Activated CD8-positive, alpha-beta memory T cell treated with anti-CD3 and anti-CD28 coated beads, Interleukin-2, amount 10 ng/mL, durations not matched to agents 7 days and 5 days (primary cell): ENCODE measurements around the gene SIM1. TPM values are rescaled to one million over a fixed set of nuclear protein-coding genes. Genes with fewer than 3 reads are reported as not detected.

Experiments
- ATAC-seq: fragments of 150-1000 bp; cut with Tn5 transposase; one replicate; pipeline ENCODE4 v1.10.0; 2021; ENCODE audit warnings: moderate library complexity
- CTCF ChIA-PET: fragments of 350-600 bp; sonication (Branson Sonifier 250); formaldehyde crosslinking; loops from one replicate; lab custom pipeline; 2021; ENCODE audit warnings: antibody characterized with exemption; lab: Charles Lee
- DNase-seq: peaks from one replicate; pipeline ENCODE4 v3.0.0-alpha.2; 2020
- H3K27ac Mint-ChIP-seq: one replicate; pipeline ENCODE4 v1.8.0; 2021; ENCODE audit warnings: mild to moderate bottlenecking, mixed read lengths
- H3K27me3 Mint-ChIP-seq: one replicate; pipeline ENCODE4 v1.8.0; 2021; ENCODE audit warnings: mixed read lengths
- H3K36me3 Mint-ChIP-seq: one replicate; pipeline ENCODE4 v1.8.0; 2021; ENCODE audit warnings: mild to moderate bottlenecking, mixed read lengths
- H3K4me1 Mint-ChIP-seq: one replicate; pipeline ENCODE4 v1.8.0; 2021; ENCODE audit warnings: mixed read lengths
- H3K4me3 Mint-ChIP-seq: one replicate; pipeline ENCODE4 v1.8.0; 2021; ENCODE audit warnings: mild to moderate bottlenecking, moderate library complexity, mixed read lengths
- H3K9me3 Mint-ChIP-seq: one replicate; pipeline ENCODE4 v1.8.0; 2022; ENCODE audit warnings: low read depth, mixed read lengths
- total RNA-seq, 2 experiments: library from RNA; stranded (reverse); gene quantifications; one replicate each; pipeline ENCODE4 v1.2.3, GENCODE V29; 2021

SIM1 gene, protein sequence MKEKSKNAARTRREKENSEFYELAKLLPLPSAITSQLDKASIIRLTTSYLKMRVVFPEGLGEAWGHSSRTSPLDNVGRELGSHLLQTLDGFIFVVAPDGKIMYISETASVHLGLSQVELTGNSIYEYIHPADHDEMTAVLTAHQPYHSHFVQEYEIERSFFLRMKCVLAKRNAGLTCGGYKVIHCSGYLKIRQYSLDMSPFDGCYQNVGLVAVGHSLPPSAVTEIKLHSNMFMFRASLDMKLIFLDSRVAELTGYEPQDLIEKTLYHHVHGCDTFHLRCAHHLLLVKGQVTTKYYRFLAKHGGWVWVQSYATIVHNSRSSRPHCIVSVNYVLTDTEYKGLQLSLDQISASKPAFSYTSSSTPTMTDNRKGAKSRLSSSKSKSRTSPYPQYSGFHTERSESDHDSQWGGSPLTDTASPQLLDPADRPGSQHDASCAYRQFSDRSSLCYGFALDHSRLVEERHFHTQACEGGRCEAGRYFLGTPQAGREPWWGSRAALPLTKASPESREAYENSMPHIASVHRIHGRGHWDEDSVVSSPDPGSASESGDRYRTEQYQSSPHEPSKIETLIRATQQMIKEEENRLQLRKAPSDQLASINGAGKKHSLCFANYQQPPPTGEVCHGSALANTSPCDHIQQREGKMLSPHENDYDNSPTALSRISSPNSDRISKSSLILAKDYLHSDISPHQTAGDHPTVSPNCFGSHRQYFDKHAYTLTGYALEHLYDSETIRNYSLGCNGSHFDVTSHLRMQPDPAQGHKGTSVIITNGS
- under 1 TPM in 1 of 2 experiments, not detected in 1; 0.07 TPM for total RNA-seq

DNA sequence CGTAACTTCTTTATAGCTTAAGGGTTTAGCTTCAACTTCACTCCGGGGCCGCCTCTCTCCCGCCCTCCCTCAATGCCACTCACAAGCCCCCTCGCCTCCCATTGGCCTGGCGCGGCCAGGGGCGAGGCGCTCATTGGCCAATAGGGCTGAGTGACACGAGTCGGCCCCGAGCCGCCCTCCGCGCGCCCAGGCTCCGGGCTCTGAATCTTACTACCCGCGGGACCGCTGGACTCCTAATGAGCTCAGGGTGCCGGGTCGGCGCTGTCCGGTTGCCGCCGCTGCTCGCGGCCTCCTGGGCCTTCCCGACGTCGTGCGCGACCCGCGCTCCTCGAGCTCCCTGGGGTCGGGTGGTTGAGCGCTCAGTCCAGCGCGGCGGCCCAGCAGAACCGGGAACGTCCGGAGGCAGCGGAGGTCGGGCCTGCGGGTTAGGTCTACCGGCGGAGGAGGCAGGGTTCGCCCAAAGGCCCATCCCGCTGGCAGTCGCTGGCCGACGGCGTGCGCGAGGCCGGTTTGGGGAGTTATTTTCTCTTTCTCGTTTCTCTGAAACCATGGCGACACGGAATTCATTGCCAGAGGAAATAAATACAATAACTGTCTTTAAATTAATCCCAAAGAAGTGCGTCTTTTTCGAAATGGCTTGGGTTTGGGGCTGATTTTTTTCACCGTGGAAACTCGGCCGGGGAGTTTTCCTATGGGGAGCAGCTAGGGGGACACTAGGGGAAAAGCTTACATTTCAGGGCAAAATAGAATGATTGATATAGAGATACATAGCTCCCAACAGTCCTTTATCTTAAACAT lies at the start of gene SIM1:
TSS of gene SIM1 (minus strand) at position 19 of the 798 bp plus-strand sequence. CDS start 1,453 bp downstream, outside the sequence.
- peaks cover 16% of the 10 kb centered on the region for H3K36me3 Mint-ChIP-seq
- H3K4me1 Mint-ChIP-seq, result peaks cover 29% of the 10 kb centered on the region
- H3K27me3 Mint-ChIP-seq, result peaks cover 90% of the 10 kb centered on the region
- no peaks in the 10 kb centered on the region for H3K9me3 Mint-ChIP-seq
- peak within 1 kb of the TSS; percentile 68 for H3K27ac Mint-ChIP-seq
- ATAC-seq, result peak; percentile 51
- no peak for DNase-seq
- peak within 1 kb of the TSS; percentile 11 for H3K4me3 Mint-ChIP-seq
- CTCF ChIA-PET, result interaction anchor here (2.3 to 2.5 kb wide), 2 partner anchors 9 to 21 kb away, joined by 5 to 9 read pairs; no protein-coding TSS in a partner anchor

DNA sequence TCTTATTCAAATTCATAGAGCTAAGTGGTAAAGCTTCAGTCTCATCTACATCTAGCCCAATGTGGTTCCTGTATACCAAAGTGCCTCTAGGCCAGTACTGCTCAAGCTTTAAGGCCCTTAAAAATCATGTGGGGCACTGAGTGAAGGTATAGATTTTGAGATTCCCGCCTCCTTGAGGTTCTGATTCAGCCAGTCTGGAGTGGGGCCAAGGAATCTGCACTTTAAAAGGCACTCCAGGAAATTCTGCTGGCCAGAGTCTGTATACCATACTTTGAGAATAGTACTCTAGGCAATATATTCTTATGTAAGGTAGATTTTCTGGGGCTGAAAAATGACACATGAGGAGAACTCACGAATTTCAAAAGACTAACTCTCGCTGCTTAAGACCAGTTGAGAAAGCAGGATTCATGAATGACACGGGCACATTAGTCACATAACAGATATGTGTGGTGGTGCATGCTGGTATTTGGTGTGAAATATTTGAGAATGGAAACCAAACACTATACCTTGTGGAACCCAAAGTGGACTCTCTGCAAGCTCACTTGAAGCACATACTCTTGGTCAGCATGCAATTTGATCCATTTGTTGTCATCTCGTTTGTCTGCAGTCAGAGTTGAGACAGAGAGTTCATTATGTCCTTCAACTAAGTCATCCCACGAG lies 47.6 kb upstream of the SIM1 start:
- Mint-ChIP-seq H3K4me3 (no peak overlapping the region), H3K27ac (no peak overlapping the region), H3K4me1 (peaks cover 2% of the 10 kb centered on the region), H3K36me3 (peaks cover 43% of the 10 kb centered on the region), H3K27me3 (no peaks in the 10 kb centered on the region), H3K9me3 (no peaks in the 10 kb centered on the region)
- CTCF ChIA-PET, result interaction anchor here (0.6 to 0.7 kb wide), 2 partner anchors 214 to 645 kb away, joined by 3 read pairs; no protein-coding TSS in a partner anchor
- DNase-seq (no peak), ATAC-seq (no peak)

DNA sequence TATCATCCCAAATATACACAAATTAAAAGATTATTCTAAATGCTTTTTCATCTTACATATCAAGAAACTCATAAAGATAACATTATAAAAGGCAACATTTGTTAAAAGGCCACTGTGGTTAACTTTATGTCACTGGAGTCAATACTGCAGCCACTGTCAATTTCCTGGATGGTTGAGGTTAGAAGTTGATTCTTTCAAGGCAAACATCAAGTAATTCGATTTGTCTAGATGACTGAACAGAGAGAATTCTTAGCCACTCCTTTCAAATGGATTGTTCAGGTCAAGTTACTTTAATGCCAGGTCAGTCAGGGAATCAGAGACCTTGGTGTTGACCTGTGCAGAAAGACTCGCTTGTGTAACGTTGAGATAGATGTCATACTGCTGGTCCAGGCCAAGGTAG lies 44.4 kb upstream of the SIM1 start:
- Mint-ChIP-seq H3K4me3 (no peak overlapping the region), H3K9me3 (no peaks in the 10 kb centered on the region), H3K27me3 (no peaks in the 10 kb centered on the region), H3K4me1 (peaks cover 2% of the 10 kb centered on the region), H3K27ac (no peak overlapping the region), H3K36me3 (peaks cover 34% of the 10 kb centered on the region)
- no peak for ATAC-seq
- CTCF ChIA-PET, result no interaction called here
- DNase-seq, result no peak

DNA sequence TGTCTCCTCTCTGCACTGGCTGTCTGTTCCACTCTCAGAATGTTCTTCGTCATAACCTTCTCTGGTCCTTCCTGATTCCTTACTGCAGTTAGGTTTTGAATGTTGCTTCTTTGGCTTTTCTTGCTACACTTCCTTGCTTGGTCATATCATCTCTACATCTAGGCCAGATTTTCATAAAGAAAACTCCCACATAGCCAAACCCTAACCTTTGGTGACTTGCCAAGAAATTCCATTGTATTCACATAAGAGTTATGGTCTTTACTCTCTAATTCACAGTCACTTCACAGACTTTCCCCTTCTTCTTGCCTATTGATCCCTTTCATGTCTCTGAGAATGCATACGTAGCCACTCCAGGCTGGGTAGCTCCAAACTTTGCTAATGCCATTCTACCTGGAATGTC lies 41.9 kb upstream of the SIM1 start:
- Mint-ChIP-seq H3K27me3 (no peaks in the 10 kb centered on the region), H3K36me3 (peaks cover 20% of the 10 kb centered on the region), H3K4me1 (peaks cover 2% of the 10 kb centered on the region), H3K9me3 (no peaks in the 10 kb centered on the region), H3K27ac (no peak overlapping the region), H3K4me3 (no peak overlapping the region)
- ATAC-seq, result no peak
- DNase-seq, result no peak
- CTCF ChIA-PET, result no interaction called here

DNA sequence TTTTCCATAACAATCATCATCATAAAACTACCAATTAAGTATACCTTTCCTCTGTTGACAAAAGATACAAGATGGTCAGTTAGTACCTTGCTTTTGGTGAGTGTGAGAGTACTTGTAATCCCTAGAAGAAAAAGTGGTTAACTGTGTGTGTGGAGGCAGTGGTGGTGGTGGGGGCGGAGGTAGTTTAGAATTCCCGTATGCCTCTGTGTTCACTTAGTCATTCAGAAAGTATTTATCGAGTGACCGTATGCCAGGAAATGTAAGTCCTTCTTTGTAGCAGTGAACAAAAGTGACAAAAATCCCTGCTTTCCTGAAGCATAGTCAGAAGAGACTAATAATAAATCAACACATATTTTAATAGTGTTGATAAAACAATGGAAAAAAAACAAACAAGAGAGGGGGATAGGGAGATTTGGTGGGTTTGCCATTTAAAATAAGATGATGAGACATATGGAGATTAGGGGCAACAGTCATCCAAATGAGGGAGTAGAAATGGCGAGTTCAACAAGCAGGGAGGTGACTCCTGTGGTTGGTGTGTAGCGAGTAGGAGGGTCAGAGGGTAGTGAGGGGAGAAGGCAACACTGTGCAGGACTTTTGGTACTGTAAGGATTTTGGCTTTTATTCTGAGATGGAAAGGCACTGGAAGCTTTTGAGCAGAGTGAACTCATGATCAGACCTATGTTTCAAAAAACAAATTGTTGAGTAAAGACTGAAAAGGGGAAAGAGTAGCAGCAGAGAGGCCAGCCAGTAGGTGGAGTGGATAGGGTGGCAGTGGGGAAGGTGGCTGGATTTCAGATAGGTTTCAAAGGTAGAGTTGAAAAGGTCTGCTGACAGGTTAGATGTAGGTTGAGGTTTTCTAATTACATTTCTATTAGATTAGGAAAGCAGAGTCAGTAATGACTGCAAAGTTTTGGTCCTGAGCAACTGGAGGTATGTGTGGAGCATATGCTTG lies 40.3 kb upstream of the SIM1 start:
- Mint-ChIP-seq H3K9me3 (no peaks in the 10 kb centered on the region), H3K4me1 (peaks cover 2% of the 10 kb centered on the region), H3K36me3 (peaks cover 9% of the 10 kb centered on the region), H3K27me3 (peaks cover 4% of the 10 kb centered on the region), H3K4me3 (no peak overlapping the region), H3K27ac (no peak overlapping the region)
- ATAC-seq, result no peak
- CTCF ChIA-PET, result no interaction called here
- no peak for DNase-seq

DNA sequence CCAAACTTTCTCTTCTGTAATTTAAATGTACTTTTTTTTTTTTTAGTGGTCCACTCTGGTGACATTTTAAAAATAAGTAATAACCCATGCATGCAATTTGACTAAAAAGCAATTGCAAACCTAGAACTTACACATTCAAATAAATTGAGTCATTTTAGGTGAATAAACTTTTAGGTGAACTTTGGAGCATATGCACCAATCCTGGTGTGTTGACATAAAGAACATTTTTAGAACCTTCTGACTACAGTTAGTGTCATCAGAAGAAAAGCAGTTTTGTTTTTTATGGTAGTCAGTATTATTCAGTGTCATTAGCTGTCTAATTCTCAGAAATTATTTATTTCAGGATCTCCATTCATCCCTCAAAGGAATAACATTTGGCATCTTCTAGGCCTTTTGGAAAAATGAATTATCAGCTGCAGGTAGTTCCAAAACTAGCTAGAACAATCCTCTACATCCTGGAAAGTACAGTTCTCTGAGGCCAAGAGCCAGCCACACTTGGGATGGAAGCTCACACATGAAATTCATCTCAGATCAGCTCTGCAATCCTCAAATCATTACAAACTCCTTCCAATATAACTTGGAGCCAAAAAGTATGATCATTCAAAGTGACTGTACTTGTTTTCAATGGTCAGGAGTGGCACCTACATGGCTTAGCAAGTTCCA lies 38.5 kb upstream of the SIM1 start:
- peaks cover 11% of the 10 kb centered on the region for H3K27me3 Mint-ChIP-seq
- H3K36me3 Mint-ChIP-seq, result no peaks in the 10 kb centered on the region
- DNase-seq, result no peak
- H3K27ac Mint-ChIP-seq, result no peak overlapping the region
- H3K9me3 Mint-ChIP-seq, result no peaks in the 10 kb centered on the region
- H3K4me3 Mint-ChIP-seq, result no peak overlapping the region
- CTCF ChIA-PET, result interaction anchor here (1.5 kb wide), 1 partner anchor 635 kb away, joined by 5 read pairs; no protein-coding TSS in a partner anchor
- no peak for ATAC-seq
- H3K4me1 Mint-ChIP-seq, result no peaks in the 10 kb centered on the region

DNA sequence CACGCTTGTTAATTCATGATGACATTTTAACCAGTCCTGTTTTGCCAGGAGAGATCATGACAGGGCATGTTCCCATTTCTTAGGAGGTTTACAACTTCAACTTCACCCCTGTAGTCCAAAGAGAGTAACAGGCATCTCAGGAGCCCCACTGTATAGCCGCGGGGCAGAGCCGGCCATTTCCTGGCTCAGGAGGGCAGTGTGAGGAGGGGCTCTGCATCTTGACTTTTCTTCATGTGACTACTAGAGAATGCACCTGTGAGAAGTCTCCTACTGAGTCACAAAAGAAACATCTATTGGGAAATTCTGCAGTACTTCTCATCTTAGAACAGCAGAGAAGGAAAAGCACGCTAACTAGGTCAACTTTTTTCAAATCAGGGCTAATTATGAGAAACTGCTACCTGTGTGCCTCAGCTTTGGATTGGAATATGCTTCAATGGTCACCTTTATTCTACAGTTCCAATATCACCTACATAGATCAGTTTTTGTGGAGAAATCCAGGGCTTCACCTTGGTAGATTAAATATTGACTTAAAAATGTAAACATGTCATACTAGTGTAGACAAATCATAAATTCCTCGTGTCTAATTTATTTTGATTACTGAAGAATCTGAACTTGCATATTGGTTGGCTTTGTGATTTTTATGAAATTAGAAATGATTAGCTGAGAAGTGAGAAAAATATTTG lies 28.6 kb upstream of the SIM1 start:
- DNase-seq (no peak), ATAC-seq (no peak)
- Mint-ChIP-seq H3K27me3 (peaks cover 47% of the 10 kb centered on the region), H3K4me1 (no peaks in the 10 kb centered on the region), H3K27ac (no peak overlapping the region), H3K9me3 (no peaks in the 10 kb centered on the region), H3K36me3 (no peaks in the 10 kb centered on the region), H3K4me3 (no peak overlapping the region)
- CTCF ChIA-PET, result no interaction called here

DNA sequence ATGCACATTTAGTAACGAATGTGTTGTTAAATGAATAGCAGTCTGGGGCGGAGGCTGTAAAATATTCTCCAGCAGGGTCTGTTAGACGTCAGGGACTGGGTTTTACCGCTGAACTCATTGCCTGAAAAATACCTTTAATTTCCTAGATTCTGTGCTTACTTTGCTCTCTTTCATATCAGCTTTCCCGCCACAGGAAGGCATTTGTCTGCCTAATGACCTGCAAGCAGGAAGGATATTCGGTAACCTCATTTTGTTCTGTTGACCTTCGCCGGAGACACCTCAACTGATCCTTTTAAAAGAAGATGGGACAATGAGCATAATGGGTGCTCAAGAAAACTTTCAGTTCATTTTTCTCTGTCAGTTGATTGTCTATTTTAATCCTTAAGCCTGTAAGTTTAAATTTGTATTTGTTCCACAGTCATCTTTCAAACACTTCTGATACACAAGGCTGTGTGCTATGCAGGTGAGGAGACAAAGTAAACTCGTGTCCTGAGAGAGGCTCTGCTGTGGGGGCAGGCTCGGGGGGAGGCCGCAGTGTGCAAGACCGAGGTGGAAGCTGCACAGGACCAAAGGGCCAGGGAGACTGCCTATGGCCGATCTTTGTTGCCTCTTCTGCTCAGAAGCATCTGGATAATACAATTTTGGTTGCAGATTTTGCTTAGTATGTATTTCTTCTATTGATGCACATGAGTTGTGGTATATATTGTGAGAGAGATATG lies 27.4 kb upstream of the SIM1 start:
- Mint-ChIP-seq H3K9me3 (no peaks in the 10 kb centered on the region), H3K4me1 (no peaks in the 10 kb centered on the region), H3K27me3 (peaks cover 55% of the 10 kb centered on the region), H3K27ac (no peak overlapping the region), H3K36me3 (no peaks in the 10 kb centered on the region), H3K4me3 (no peak overlapping the region)
- DNase-seq (no peak), ATAC-seq (no peak)
- CTCF ChIA-PET, result no interaction called here

DNA sequence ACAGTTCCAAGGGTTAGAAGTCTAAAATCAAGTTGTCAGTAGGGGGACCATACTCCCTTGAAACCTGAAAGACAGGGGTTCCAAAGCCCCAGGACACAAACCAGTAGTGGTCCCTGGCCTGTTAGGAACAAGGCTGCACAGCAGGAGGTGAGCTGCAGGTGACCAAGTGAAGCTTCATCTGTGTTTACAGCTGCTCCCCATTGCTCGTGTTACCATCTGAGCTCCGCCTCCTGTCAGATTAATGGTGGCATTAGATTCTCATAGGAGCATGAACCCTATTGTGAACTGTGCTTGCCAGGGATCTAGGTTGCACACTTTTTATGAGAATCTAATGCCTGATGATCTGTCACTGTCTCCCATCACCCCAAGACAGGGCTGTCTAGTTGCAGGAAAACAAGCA lies 25.3 kb upstream of the SIM1 start:
- no peak for ATAC-seq
- peaks cover 52% of the 10 kb centered on the region for H3K27me3 Mint-ChIP-seq

DNA sequence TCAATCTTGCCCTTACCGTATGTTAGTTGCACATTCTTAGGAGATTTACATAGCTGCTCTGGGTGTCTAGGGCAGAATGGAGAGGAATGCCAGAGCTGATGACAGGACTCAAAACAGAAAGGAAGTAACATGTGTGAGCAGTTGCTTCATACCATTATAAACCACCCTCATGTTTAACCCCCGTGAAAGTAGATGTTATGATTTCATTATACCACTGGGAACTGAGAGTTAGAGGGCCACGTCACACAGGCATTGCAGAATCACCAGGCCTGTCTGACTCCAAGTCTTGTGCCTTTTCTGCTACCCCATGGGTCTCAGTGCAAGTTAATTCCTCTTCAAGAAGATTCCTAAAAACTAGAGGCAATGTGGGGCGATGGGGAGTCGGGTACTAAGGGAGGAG lies 23.5 kb upstream of the SIM1 start:
- no peak for ATAC-seq
- Mint-ChIP-seq H3K4me3 (no peak overlapping the region), H3K9me3 (no peaks in the 10 kb centered on the region), H3K36me3 (no peaks in the 10 kb centered on the region), H3K4me1 (peaks cover 3% of the 10 kb centered on the region), H3K27me3 (peaks cover 48% of the 10 kb centered on the region), H3K27ac (no peak overlapping the region)
- CTCF ChIA-PET, result no interaction called here
- DNase-seq, result no peak

More for the DNA sequence above, 25.3 kb upstream of the SIM1 start:
- H3K27ac Mint-ChIP-seq, result no peak overlapping the region
- no peaks in the 10 kb centered on the region for H3K36me3 Mint-ChIP-seq
- no peak for DNase-seq
- CTCF ChIA-PET, result no interaction called here
- no peak overlapping the region for H3K4me3 Mint-ChIP-seq
- H3K4me1 Mint-ChIP-seq, result no peaks in the 10 kb centered on the region
- no peaks in the 10 kb centered on the region for H3K9me3 Mint-ChIP-seq

DNA sequence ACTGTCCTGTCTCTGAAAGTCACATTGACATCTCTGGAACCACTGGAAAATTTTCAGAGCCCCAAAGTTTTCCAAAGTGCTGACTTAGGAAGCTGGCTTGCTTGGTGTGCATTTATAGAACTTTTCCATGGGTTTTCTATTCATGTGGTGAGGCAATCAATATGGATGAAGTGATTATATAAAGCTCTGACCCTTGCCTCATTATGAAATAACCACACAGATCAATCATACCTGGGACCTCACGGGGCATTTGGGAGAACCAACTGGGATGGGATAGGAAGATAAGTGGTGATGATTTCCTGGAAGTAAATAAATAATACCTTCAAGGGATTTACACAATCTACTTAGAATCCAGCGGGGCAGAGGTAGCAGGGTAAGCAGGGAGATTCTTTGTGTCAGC lies 22.9 kb upstream of the SIM1 start:
- Mint-ChIP-seq H3K27ac (no peak overlapping the region), H3K9me3 (no peaks in the 10 kb centered on the region), H3K4me3 (no peak overlapping the region), H3K4me1 (peaks cover 3% of the 10 kb centered on the region), H3K36me3 (no peaks in the 10 kb centered on the region), H3K27me3 (peaks cover 44% of the 10 kb centered on the region)
- CTCF ChIA-PET, result no interaction called here
- DNase-seq (no peak), ATAC-seq (no peak)
